HG03558 (cell line): ENCODE data around the gene GABRR3.

Source experiments
- ATAC-seq: cut with Tn5 transposase; IDR thresholded peaks from one replicate; pipeline ENCODE4 v1.9.1; 2021; ENCODE audit warnings: moderate number of reproducible peaks; ENCODE audit not compliant: unreplicated experiment; ENCODE audit errors: extremely low read depth

GABRR3 gene

DNA sequence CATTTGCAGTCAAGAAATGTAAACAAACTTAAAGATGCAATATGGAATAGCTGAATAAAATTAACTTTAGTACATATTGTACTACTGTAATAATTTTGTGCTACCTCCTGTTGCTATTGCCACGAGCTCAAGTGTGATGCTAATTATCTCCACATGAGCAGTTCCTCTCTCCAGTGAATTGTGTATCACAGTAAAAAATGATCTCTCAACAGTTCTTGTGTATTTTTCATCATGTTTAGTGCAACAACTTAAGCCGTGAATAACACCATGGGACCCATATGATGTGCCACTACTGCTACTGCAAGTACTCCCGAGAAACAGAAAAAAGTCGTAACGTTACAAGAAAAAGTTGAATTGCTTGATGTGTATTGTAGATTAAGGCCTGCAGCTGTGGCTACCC, 75.2 kb downstream of the GABRR3 start:
- ATAC-seq: no peak

DNA sequence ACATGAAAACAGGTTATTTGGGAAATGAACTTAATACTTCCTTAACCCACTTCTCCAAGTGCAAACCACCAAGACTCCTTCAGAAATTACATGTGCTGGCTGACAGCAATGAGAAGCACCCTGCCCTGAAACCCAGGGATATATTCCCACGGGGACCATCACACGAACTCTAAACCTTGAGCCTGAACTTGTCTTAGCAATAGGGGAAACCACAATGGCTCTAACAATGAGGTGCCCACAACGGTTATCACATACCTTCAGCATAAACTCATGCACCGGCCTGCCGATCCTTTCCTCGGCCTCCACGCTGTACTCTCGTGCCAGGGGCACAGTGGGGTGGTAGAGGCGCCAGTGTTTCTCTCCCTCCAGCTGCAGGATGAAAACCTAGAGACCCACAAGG, 76.3 kb downstream of the GABRR3 start:
- no peak for ATAC-seq

DNA sequence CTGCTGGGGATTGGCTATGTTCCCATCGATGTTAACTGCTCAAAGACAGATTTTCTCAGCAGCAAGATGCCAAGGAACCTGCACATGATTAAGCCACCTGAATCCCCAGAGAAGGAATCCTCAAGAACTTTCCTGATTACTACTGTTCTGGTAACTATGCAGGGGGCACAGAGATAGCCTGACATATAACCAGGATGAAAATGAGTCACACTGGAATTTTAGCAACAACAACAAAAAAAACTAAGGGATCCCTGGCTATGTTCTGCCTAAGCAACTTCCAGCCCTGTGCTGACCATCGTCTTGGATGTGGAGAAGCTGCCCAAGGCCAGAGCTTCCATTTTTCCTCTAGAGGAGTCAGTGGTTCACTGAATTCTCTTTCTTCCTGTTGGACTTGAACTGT, 76.7 kb downstream of the GABRR3 start:
- no peak for ATAC-seq

DNA sequence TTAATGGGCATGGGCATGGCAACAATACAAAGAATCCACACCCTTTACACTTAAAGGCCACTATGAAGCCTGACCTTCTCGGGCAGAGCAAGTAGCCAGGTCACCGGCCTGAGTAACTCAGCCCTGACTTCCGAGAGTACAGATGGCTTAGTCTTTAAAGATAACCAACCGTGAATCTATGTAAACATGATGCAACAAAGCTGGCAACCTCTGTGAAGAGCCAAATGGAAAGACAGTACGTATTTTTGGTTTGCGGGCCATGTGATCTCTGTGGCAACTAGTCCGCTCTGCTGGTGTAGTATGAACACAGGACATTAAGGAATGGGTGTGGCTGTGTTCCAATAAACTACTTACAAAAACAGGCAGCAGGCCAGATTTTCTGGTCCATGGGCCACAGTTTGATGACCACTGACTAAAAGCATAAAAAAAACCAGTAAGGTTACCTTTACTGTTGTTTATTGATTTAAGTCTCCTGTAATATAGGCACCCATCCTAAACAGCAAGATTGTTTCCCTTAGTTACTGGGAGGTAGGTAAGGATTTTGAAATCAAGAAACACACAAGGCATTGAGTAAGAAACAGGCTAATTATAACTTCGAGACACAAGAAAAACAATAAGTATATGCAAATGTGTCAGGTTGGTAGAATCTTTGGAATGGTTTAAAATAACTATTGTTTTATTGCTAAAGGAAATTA, 77.4 kb downstream of the GABRR3 start:
- no peak for ATAC-seq

DNA sequence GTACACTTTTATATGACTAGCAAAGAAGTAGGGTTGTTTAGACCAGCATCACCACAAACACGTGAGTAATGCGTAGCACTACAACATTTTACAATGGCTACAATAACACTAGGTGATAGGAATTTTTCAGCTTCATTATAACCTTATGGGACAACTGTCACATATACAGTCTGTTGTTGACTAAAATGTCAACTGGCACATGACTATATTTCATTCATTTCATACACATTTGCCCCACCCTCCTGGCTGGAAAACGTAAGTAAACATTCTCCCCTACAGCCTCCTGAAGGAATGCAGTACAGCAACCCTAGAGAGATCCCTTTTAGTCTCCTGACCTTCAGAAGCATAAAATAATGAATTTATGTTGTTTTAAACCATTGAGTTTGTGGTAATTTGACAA, 79.1 kb downstream of the GABRR3 start:
- no peak for ATAC-seq

DNA sequence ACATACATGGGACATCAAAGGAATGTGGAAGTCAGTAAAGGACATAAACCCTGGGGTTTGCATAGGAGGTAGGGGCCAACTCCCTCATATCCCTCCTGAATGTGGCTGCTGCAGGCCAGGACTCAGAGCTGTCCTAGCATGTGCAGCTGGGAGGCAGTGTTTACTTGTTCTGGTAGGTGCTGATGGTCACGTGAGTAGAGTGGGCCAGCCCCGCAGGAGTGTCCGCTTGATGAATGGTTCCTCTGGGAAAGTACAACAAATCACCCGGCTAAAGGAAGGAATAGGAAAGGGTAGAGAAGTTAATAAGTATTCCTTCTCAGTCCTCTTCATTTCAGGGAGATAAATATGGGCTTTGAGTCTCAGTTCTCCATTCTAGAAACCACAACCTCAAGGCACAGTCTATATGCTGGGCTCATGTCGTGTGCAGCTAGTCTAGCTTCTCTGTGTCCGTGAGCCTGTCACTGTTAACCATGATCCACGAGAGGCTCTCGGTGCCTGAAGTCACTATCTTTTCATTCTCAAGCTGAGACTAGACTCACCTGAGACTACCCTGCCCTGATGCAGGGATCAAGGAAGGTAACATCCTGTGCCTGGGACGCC, 80.8 kb downstream of the GABRR3 start:
- no peak for ATAC-seq

DNA sequence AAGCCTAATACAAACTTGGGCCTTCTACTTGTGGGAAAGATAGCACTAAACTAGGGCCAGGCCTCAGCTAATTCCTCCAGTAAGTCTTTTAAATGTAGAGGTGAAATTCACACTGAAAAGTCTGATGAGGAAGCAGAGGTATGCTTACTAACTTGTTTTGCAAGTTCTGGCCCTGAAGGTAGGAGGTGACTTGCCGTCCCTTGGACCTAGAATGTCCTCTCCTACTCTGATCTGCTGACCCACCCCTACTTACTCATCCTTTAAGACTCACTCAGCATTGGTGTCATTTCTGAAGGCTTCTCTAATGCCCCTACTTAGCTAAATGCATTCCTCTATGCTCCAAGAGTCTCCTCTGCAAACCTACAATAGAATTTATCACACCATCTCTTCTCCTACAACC, 82.2 kb downstream of the GABRR3 start:
- ATAC-seq: no peak

DNA sequence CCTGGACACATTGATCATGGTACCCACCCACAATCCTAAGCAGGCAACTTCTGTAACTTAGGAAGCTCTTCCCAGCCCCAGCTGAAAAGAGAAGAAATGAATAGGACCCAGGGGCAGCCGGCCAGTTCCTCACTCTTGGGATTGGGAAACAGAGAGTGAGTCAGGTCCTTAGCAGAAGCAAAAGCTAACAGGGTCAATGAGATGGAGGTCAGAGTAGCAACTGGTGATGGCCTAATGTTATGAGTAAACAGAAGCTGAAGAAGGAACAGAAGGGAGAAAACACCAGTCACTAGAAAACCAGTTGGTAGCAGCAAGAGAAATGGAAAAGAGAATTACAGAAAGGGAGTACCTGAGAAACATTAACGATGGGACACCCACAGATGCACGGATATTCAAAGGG, 82.8 kb downstream of the GABRR3 start:
- no peak for ATAC-seq

DNA sequence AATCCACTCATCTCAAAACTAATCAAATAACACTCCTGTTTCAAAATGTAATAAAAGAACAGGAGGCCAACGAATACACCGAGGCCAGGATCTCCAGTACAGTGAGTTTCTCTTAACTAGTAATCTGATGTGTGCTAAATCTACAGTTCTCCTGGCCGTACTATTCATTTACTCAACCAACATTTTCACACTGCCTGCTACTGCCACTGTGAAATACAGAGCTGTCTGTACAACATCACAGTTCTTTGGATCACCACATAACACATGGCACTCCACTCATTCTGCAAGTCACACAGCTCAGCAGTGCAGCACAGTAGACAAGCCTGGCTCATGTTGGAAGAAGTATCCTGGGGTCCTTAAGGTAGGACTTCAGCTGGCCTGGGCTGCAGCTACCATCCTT, 84.8 kb downstream of the GABRR3 start:
- no peak for ATAC-seq

DNA sequence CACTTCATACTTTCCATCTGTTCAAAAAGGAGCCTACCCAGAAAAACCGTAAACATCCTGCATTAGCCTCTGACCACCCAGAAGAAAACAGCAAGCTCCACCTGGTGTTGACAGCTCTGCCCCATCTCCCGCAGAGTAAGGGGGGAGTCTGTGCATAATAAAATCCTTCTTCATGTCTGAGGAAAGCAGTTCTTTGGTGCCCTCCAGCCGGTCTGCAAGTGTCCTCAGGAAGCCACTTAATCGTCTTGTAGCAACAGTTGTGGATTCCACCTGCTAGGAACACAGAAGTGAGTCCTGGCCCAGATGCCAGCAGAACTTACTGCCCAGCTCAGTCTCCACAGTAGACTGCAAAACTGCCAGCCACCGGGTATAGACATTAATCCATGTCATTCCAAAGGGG, 85.4 kb downstream of the GABRR3 start:
- no peak for ATAC-seq

DNA sequence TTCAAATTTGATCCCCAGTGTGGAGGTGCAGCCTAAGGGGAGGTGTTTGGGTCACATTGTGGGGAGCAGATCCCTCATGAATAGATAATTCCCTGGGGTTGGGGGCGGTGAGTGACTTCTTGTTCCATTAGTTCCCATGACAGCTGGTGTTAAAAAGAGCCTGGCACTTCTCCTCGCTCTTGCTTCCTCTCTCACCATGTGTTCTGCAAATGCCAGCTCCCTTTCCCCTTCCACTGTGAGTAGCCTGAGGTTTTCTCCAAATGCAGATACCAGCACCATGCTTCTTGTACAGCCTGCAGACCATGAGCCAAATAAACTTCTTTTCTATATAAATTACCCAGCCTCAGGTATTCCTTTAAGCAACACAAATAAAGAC, 86.0 kb downstream of the GABRR3 start:
- ATAC-seq: no peak

DNA sequence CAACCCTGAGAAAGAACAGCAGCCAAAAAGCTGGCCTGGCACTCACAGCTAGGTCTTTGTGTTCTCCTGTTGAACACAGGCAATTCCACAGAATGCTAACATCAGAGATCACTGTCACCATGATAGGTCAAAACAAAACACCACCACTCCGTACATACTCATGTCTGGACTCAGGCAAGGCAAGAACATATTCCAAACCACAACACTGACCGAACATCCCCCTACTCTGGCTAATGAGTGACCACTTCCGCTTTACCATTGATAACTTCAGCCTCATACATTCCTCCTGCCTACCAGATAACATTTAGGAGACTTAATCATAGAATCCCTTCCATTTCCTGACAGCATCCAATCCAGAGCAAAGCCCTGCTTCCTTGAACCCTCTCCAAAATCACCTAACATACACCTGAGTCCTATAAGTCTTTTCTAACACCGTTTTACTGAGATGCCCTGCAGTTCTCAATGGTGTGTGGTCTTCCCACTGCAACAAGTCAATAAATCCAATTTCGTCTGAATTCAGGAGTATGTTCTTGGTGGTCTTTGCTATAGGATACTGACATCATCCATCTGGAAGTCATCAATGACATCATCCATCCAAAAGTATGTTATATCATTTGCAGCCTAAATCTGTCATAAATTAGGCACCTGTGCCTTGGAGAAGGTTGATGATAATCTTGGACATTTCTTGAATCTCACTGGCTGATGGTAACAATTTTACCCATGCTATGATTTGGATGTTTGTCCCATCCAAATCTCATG, 86.6 kb downstream of the GABRR3 start:
- no peak for ATAC-seq

DNA sequence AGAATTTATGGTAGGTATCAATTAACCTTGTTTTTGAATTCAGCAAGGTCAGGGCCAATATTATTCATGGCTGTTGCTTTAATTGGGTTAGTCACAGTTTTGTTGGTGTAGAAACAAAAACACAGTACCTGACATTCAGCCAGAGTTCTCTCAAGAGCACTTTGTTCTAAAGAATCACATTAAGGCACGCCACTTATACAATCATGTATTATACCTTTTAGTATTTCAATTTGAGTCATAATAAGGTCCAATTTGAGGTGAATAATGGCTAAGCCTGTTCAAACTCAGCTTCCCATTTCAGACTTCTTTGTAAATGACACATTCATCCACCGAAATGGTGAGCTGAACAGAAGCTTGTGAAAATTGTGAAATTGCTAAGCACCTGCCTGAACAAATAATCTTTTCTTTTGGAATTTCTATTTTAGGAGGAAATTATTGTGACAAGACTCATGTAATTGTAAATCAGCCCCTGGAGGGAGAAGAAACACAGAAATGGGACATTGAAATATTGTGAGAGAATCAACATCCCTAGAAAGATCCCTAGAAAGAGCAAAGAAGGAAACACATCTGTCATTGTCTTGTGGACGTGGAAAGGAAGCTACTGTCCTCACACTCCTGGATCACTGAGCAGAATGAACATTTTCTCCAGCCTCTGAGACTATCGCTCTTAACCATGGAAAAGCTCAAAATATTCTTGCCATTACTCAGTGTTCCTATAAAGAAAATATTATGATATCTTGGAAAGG, 92.1 kb downstream of the GABRR3 start:
- ATAC-seq: no peak

DNA sequence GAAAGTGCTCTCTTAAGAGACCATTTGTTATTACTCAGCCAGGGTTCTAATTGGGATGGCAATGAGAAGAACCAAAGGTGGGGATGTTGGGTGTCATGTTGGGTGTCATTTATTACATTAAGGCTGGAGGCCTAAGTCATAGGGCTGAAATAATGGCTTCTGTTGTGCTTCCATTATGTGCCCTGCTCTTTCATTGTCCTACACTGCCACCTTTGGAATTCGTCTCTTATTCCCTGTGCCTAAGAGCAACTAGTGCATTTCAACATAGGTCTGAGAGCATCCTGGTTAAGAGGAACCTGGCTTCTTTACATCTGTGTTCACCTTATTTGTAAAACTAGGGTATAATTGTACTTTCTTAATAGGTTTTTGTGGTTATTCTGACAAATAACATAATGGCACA, 95.1 kb downstream of the GABRR3 start:
- no peak for ATAC-seq

DNA sequence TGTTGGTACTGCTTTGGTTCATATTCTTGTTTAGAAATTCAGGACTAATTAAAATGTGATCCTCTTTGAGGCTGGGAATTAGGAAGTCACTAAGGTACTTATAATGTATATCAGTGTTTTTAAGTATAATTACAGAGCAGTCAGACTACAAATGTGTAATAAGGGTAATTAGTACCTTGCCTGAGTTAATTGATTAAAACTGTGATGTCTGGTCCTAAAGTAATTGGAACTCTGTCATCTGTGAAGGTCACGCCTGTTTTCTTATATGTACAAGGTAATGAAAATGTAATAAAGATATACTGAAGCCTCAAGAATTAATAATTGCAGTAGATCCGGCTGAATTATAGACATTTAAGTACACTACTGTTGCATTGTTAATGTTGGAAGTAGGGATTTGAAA, 95.7 kb downstream of the GABRR3 start:
- no peak for ATAC-seq

DNA sequence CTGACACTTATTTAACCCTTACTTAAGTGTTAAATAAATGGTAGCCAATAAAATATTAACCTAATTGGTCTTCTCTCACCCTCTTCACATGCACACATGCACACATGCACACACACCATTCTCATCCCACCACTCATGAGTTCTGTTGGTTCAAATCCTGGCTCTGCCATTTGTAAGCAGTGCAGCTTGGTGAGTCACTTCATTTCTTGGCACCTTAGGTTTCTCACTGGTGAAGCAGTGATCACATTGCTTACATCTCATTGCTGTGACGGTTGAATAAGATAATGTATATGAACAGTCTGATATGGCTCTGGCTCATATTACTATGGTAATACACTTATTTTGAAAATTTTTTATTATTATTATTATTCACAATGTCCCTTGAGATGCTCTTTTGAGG, 96.7 kb downstream of the GABRR3 start:
- no peak for ATAC-seq

DNA sequence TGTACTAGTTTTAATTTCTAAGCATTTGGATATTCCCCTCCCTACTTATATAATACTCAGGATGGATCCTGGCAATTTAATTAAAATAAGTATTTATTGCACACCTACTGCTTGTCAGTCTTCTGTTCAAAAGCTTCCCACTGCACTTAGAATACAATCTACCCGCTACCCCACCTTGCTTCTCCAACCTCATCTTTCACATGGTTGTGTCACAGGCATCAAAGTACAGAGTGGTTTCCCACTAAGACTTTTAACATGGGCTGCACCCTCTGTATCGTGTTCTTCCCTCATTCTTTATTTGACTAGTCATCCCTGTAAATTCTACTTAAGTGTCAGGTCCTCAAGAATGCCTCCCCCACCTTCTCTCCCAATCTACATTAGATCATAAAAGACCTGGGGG, 97.9 kb downstream of the GABRR3 start:
- no peak for ATAC-seq

DNA sequence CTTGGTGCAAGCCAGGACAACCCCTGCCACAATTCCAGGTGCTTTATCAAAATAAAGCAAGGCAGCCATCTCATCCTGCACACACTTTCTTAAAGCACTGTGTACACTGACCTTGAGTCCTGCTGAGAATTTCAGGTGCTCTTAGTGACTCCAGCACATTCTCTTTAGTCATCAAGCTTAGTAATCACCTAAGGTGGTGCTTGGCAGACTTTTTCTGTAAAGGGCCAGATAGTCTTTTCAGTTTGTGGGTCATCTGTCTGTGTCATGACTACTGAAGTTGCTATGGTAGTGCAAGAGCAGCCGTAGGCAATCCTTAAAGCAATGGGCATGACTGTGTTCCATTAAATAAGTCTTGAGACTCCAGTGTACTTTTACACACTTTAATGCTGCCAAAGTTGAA, 99.3 kb downstream of the GABRR3 start:
- no peak for ATAC-seq
